HepG2 (cell line): ENCODE measurements around the gene SEMA3B.

Experiments used
- EZH2 ChIP-seq: conservative IDR thresholded peaks from 2 replicates; pipeline ENCODE4 v1.6.1; 2012; ENCODE audit warnings: mild to moderate bottlenecking, low read depth, low read length, moderate library complexity
- NR2F2 ChIP-seq: IDR thresholded peaks from 2 replicates; pipeline ENCODE4 v1.6.1; 2012; ENCODE audit warnings: low read depth, inconsistent platforms, borderline replicate concordance
- PRPF4 ChIP-seq: fragments of 200-400 bp; formaldehyde crosslinking; IDR thresholded peaks from 2 replicates; pipeline ENCODE4 v1.6.1; 2016; ENCODE audit warnings: low read length, low read depth; ENCODE audit not compliant: poor library complexity, severe bottlenecking
- SP1 ChIP-seq, 2 experiments: fragments of 450-650 bp in 1 of 2; sonication (generic) in 1 of 2; formaldehyde crosslinking in 1 of 2; IDR thresholded peaks; 2 replicates each; pipeline versions ENCODE4 v1.4.0 to v1.6.1; 2016 to 2020; ENCODE audit warnings: missing genetic modification reagents in 1 of 2
- ZNF326 ChIP-seq: sonication (generic); formaldehyde crosslinking; IDR thresholded peaks from 2 replicates; pipeline ENCODE4 v1.4.0; 2020; ENCODE audit warnings: missing genetic modification reagents, borderline replicate concordance
- TF ChIP-seq, protein P1 (sequence below): sonication (generic); formaldehyde crosslinking; IDR thresholded peaks from 2 replicates; pipeline ENCODE4 v1.8.1; 2022; ENCODE audit warnings: low read depth, mild to moderate bottlenecking, missing genetic modification reagents

DNA sequence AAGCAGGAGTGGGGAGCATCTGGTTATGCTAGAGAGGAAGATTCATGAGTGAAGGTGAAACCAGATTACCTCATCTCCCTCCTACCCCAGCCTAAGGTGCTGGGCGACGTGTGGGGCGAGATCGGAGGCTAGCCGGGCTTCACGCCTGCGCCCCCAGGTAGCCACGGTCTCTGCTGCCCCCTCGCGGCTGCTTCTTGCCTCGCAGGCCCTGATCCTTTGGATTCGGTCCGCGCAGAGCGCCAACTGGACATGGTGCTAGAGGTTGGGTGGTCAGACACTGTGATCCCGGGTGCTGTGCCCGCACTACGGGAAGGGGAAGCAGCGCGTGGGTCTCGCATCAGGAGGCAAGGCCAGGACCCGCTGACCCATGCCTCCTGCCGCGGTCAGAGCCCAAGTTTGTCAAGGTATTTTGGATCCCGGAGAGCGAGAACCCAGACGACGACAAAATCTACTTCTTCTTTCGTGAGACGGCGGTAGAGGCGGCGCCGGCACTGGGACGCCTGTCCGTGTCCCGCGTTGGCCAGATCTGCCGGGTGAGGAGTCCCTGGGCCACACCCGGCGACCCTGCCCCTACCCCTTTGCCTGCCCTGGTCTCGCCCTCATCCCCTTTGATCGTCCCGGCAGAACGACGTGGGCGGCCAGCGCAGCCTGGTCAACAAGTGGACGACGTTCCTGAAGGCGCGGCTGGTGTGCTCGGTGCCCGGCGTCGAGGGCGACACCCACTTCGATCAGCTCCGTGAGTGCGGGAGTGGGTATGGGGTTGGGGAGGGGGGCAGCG is 4.2 kb downstream of the SEMA3B start:
- TF ChIP-seq NR2F2: no peak
- TF ChIP-seq SP1 (IDR thresholded peaks at IDR 0.05): no peak
- TF ChIP-seq SP1 (CRISPR knock-in tag; IDR thresholded peaks at IDR 0.05): peak; percentile 40; the same call in 1 of the 2 replicates
- peak; percentile 68; the same call in 1 of the 2 replicates for TF ChIP-seq ZNF326 (CRISPR knock-in tag)
- TF ChIP-seq, protein P1, sequence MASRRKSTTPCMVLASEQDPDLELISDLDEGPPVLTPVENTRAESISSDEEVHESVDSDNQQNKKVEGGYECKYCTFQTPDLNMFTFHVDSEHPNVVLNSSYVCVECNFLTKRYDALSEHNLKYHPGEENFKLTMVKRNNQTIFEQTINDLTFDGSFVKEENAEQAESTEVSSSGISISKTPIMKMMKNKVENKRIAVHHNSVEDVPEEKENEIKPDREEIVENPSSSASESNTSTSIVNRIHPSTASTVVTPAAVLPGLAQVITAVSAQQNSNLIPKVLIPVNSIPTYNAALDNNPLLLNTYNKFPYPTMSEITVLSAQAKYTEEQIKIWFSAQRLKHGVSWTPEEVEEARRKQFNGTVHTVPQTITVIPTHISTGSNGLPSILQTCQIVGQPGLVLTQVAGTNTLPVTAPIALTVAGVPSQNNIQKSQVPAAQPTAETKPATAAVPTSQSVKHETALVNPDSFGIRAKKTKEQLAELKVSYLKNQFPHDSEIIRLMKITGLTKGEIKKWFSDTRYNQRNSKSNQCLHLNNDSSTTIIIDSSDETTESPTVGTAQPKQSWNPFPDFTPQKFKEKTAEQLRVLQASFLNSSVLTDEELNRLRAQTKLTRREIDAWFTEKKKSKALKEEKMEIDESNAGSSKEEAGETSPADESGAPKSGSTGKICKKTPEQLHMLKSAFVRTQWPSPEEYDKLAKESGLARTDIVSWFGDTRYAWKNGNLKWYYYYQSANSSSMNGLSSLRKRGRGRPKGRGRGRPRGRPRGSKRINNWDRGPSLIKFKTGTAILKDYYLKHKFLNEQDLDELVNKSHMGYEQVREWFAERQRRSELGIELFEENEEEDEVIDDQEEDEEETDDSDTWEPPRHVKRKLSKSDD (CRISPR knock-in tag): peak; percentile 96
- no peak for TF ChIP-seq EZH2
- TF ChIP-seq PRPF4: no peak
